ENCODE results near the gene LITAF. TPM values are rescaled to one million over a fixed set of nuclear protein-coding genes. Genes with fewer than 3 reads are reported as not detected.

The LITAF gene
- total RNA-seq, 1 donor from 2014 or later = 42.5 TPM

DNA sequence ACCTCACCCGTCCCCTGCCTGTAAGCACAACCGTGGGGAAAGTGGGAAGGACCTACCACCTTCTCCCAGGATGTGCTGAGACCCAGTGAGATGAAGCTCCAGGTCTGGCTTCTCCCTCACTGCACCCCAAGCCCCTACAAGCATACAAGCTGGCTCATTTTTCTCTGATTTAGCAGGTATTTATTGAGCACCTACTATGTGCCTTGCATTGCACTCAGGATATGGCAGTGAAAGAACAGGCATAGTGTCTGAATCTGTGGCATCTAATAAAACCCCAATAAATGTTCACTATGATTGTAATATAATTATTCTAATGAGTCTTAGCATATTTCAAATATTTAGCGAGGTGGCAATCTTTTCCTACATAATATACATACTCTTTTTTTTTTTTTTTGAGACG is 84.5 kb downstream of the LITAF start:
- Histone ChIP-seq H3K4me2 (peak overlapping the region; percentile 54), H3K36me3 (no peaks in the 10 kb centered on the region), H3K9ac (no peak overlapping the region), H2AFZ (replicated peaks) (no peak overlapping the region), H3K4me3 (no peak overlapping the region), H4K20me1 (ENCODE audit: low read depth) (peaks cover 6% of the 10 kb centered on the region), H3F3A (ENCODE audit: low read depth) (peaks cover 19% of the 10 kb centered on the region), H3K27ac (no peak overlapping the region), H3K9me3 (ENCODE audit: low read depth) (no peaks in the 10 kb centered on the region), H3K27me3 (no peaks in the 10 kb centered on the region), H3K4me1 (peaks cover 26% of the 10 kb centered on the region), H3K79me2 (ENCODE audit: low read depth) (no peaks in the 10 kb centered on the region)
- DNase-seq (ENCODE audit: low spot score) = no peak
- Mint-ChIP-seq H3K27ac (no peak overlapping the region), H3K36me3 (no peaks in the 10 kb centered on the region), H3K27me3 (ENCODE audit: insufficient read depth, low read depth) (peaks cover 10% of the 10 kb centered on the region), H3K9me3 (no peaks in the 10 kb centered on the region), H3K4me1 (peaks cover 35% of the 10 kb centered on the region), H3K4me3 (no peak overlapping the region)
- TF ChIP-seq, protein P1, sequence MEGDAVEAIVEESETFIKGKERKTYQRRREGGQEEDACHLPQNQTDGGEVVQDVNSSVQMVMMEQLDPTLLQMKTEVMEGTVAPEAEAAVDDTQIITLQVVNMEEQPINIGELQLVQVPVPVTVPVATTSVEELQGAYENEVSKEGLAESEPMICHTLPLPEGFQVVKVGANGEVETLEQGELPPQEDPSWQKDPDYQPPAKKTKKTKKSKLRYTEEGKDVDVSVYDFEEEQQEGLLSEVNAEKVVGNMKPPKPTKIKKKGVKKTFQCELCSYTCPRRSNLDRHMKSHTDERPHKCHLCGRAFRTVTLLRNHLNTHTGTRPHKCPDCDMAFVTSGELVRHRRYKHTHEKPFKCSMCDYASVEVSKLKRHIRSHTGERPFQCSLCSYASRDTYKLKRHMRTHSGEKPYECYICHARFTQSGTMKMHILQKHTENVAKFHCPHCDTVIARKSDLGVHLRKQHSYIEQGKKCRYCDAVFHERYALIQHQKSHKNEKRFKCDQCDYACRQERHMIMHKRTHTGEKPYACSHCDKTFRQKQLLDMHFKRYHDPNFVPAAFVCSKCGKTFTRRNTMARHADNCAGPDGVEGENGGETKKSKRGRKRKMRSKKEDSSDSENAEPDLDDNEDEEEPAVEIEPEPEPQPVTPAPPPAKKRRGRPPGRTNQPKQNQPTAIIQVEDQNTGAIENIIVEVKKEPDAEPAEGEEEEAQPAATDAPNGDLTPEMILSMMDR (IDR thresholded peaks at IDR 0.05) = no peak
- no peak for TF ChIP-seq EZH2phosphoT487 (IDR thresholded peaks at IDR 0.05)
- no peak for TF ChIP-seq EZH2 (IDR thresholded peaks at IDR 0.05)

GRCh38 chr16:11501632-11502031 is 85.1 kb downstream of the LITAF start:
- no peak overlapping the region for H3K4me3 Mint-ChIP-seq

GRCh38 chr16:11500700-11501346 is 85.9 kb downstream of the LITAF start:
- Mint-ChIP-seq H3K27ac (peak overlapping the region; percentile 63), H3K4me1 (peaks cover 36% of the 10 kb centered on the region), H3K36me3 (no peaks in the 10 kb centered on the region), H3K27me3 (ENCODE audit: insufficient read depth, low read depth) (peaks cover 6% of the 10 kb centered on the region), H3K9me3 (no peaks in the 10 kb centered on the region), H3K4me3 (no peak overlapping the region)
- H3K4me3 ChIP-seq = no peak overlapping the region
- H3K9me3 ChIP-seq (ENCODE audit: low read depth) = no peaks in the 10 kb centered on the region
- H3K27me3 ChIP-seq = no peaks in the 10 kb centered on the region
- DNase-seq (ENCODE audit: low spot score) = no peak
- no peaks in the 10 kb centered on the region for H3K79me2 ChIP-seq (ENCODE audit: low read depth)
- peak overlapping the region; percentile 54 for H3K4me2 ChIP-seq
- peaks cover 26% of the 10 kb centered on the region for H3F3A ChIP-seq (ENCODE audit: low read depth)
- H3K36me3 ChIP-seq = no peaks in the 10 kb centered on the region
- H2AFZ ChIP-seq (replicated peaks) = no peak overlapping the region
- H3K27ac ChIP-seq = no peak overlapping the region
- no peak for TF ChIP-seq EZH2phosphoT487 (IDR thresholded peaks at IDR 0.05)
- no peak for TF ChIP-seq EZH2 (IDR thresholded peaks at IDR 0.05)
- TF ChIP-seq, protein P1 (IDR thresholded peaks at IDR 0.05) = no peak
- H3K4me1 ChIP-seq = peaks cover 22% of the 10 kb centered on the region
- peaks cover 6% of the 10 kb centered on the region for H4K20me1 ChIP-seq (ENCODE audit: low read depth)
- no peak overlapping the region for H3K9ac ChIP-seq

More at GRCh38 chr16:11501632-11502031, 85.1 kb downstream of the LITAF start:
- TF ChIP-seq, protein P1 (IDR thresholded peaks at IDR 0.05) = no peak
- TF ChIP-seq EZH2phosphoT487 (IDR thresholded peaks at IDR 0.05) = no peak
- Mint-ChIP-seq H3K4me1 (peaks cover 37% of the 10 kb centered on the region), H3K36me3 (no peaks in the 10 kb centered on the region), H3K27ac (peak overlapping the region; percentile 63), H3K9me3 (no peaks in the 10 kb centered on the region), H3K27me3 (ENCODE audit: insufficient read depth, low read depth) (peaks cover 6% of the 10 kb centered on the region)
- Histone ChIP-seq H3K4me2 (peak overlapping the region; percentile 54), H4K20me1 (ENCODE audit: low read depth) (peaks cover 6% of the 10 kb centered on the region), H3K9ac (no peak overlapping the region), H3F3A (ENCODE audit: low read depth) (peaks cover 20% of the 10 kb centered on the region), H3K79me2 (ENCODE audit: low read depth) (no peaks in the 10 kb centered on the region), H3K4me1 (peaks cover 26% of the 10 kb centered on the region), H3K4me3 (no peak overlapping the region), H3K27ac (no peak overlapping the region), H3K27me3 (no peaks in the 10 kb centered on the region), H3K9me3 (ENCODE audit: low read depth) (no peaks in the 10 kb centered on the region), H2AFZ (replicated peaks) (no peak overlapping the region), H3K36me3 (no peaks in the 10 kb centered on the region)
- DNase-seq (ENCODE audit: low spot score) = peak; percentile 75

Data from neural progenitor cell (in vitro differentiated cells).